ENCODE data around the gene NOS1.
"Not testable (repeated sequence)": the region's sequence is repeated elsewhere in the genome, so short reads cannot be mapped to it uniquely, and the experiment has no call there.

The NOS1 gene

DNA sequence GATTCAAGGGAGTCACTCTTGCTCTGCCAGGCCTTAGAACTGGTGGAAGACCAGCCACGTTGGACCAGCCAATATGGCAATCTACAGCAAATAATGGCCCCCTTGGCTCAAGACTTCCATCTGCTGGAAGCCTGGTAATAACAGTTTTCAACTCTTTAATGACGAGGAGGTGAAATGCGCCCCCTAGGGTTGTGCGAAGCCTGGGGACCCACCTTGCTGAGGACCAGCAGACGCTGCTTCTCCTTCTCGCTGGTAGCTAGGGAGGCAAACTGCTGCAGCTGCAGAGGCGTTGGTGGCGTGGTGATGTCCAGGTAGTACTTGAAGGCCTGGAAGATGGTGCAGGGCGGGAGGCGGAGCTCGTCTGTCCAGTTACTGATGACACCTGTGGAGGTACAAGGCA lies 129.7 kb downstream of the NOS1 start:
- H3K9me3 ChIP-seq (ENCODE audit: control insufficient read depth in 2 of 2, low read length in 2 of 2) = no peaks in the 10 kb centered on the region
- no peak overlapping the region for H3K9ac ChIP-seq (ENCODE audit: low read length in 2 of 2)
- H3K36me3 ChIP-seq (ENCODE audit: control insufficient read depth in 2 of 2, insufficient read depth in 2 of 2, low read length in 2 of 2) = no peaks in the 10 kb centered on the region
- H3K4me1 ChIP-seq (ENCODE audit: control insufficient read depth, insufficient read depth, low read length) = no peaks in the 10 kb centered on the region
- H3K27ac ChIP-seq (ENCODE audit: low read length) = no peak overlapping the region
- H3K27me3 ChIP-seq (ENCODE audit: control insufficient read depth in 1 of 2, insufficient read depth in 2 of 2, low read length in 2 of 2) = peaks cover 8 to 19% of the 10 kb centered on the region in 2 donors
- no peak overlapping the region for H3K4me3 ChIP-seq (ENCODE audit: low read length in 2 of 2)

- Histone ChIP-seq H3K27me3 (ENCODE audit: control insufficient read depth in 1 of 2, insufficient read depth in 2 of 2, low read length in 2 of 2) (peaks cover 3 to 13% of the 10 kb centered on the region in 2 donors), H3K4me3 (ENCODE audit: low read length in 2 of 2) (no peak overlapping the region), H3K9me3 (ENCODE audit: control insufficient read depth in 2 of 2, low read length in 2 of 2) (no peaks in the 10 kb centered on the region), H3K27ac (ENCODE audit: low read length) (no peak overlapping the region), H3K36me3 (ENCODE audit: control insufficient read depth in 2 of 2, insufficient read depth in 2 of 2, low read length in 2 of 2) (no peaks in the 10 kb centered on the region), H3K4me1 (ENCODE audit: control insufficient read depth, insufficient read depth, low read length) (no peaks in the 10 kb centered on the region), H3K9ac (ENCODE audit: low read length in 2 of 2) (no peak overlapping the region)
Observed at GRCh38 chr12:117228239-117228638, 133.2 kb downstream of the NOS1 start.

DNA sequence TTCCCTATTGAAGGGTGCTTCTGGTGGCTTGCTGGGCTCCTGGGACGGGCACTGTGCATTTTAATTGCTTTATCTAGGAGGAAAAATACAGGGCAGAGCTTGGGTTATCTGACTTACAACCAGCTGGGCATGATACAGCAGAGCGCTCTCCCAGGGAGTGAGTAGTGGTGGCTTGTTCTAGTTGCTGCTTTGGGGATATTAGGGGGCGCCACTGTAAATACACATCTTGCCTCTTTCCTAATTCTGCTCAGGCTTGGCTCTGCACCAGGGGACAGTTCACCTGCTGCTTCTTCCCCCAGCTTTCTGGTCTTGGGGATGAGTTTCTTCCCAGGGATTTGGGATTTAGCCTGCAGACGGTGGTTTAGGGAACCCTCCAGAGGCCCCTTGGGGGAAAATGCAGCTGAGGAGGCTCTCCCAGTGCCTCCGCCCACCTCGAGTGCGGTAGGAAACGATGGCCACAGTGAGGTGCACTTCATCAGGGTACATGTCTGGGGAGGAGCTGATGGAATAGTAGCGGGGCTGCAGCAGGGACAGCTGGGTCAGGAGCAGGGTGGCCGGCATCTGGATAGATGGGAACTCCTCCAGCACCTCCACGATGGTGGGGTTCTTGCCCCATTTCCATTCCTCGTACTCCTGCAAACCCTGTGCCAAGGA lies 134.3 kb downstream of the NOS1 start:
- Histone ChIP-seq H3K4me3 (ENCODE audit: low read length in 2 of 2) (no peak overlapping the region), H3K9ac (ENCODE audit: low read length in 2 of 2) (no peak overlapping the region), H3K4me1 (ENCODE audit: control insufficient read depth, insufficient read depth, low read length) (no peaks in the 10 kb centered on the region), H3K27me3 (ENCODE audit: control insufficient read depth in 1 of 2, insufficient read depth in 2 of 2, low read length in 2 of 2) (peaks cover 3 to 12% of the 10 kb centered on the region in 2 donors), H3K9me3 (ENCODE audit: control insufficient read depth in 2 of 2, low read length in 2 of 2) (no peaks in the 10 kb centered on the region), H3K36me3 (ENCODE audit: control insufficient read depth in 2 of 2, insufficient read depth in 2 of 2, low read length in 2 of 2) (no peaks in the 10 kb centered on the region), H3K27ac (ENCODE audit: low read length) (no peak overlapping the region)

- H3K27ac ChIP-seq (ENCODE audit: low read length) = no peak overlapping the region
- H3K36me3 ChIP-seq (ENCODE audit: control insufficient read depth in 2 of 2, insufficient read depth in 2 of 2, low read length in 2 of 2) = no peaks in the 10 kb centered on the region
- no peaks in the 10 kb centered on the region for H3K4me1 ChIP-seq (ENCODE audit: control insufficient read depth, insufficient read depth, low read length)
- H3K9me3 ChIP-seq (ENCODE audit: control insufficient read depth in 2 of 2, low read length in 2 of 2) = no peaks in the 10 kb centered on the region
- no peak overlapping the region for H3K4me3 ChIP-seq (ENCODE audit: low read length in 2 of 2)
- H3K9ac ChIP-seq (ENCODE audit: low read length in 2 of 2) = no peak overlapping the region
- H3K27me3 ChIP-seq (ENCODE audit: control insufficient read depth in 1 of 2, insufficient read depth in 2 of 2, low read length in 2 of 2) = peaks cover 3 to 7% of the 10 kb centered on the region in 2 donors
Observed at GRCh38 chr12:117226505-117226904, 134.9 kb downstream of the NOS1 start.

GRCh38 chr12:117225179-117225578 lies 136.2 kb downstream of the NOS1 start:
- Histone ChIP-seq H3K4me1 (ENCODE audit: control insufficient read depth, insufficient read depth, low read length) (no peaks in the 10 kb centered on the region), H3K27me3 (ENCODE audit: control insufficient read depth in 1 of 2, insufficient read depth in 2 of 2, low read length in 2 of 2) (peaks cover 0 to 12% of the 10 kb centered on the region in 2 donors), H3K9me3 (ENCODE audit: control insufficient read depth in 2 of 2, low read length in 2 of 2) (no peaks in the 10 kb centered on the region), H3K9ac (ENCODE audit: low read length in 2 of 2) (no peak overlapping the region), H3K36me3 (ENCODE audit: control insufficient read depth in 2 of 2, insufficient read depth in 2 of 2, low read length in 2 of 2) (no peaks in the 10 kb centered on the region), H3K27ac (ENCODE audit: low read length) (no peak overlapping the region), H3K4me3 (ENCODE audit: low read length in 2 of 2) (no peak overlapping the region)

DNA sequence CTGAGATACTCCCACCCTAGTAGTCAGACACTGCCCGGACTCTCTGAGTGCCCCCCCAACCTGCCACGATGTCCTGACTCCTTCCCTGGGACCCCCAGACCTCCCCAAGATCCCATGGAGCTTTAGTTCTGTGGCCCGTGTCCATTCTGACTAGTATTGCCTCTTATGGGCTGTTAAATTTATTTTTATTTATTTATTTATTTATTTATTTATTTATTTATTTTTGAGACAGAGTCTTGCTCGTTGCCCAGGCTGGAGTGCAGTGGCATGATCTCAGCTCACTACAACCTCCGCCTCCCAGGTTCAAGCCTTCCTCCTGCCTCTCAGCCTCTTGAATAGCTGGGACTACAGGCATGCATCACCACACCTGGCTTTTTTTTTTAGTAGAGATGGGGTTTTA lies 140.5 kb downstream of the NOS1 start:
- H3K36me3 ChIP-seq (ENCODE audit: control insufficient read depth in 2 of 2, insufficient read depth in 2 of 2, low read length in 2 of 2); H3K9me3 ChIP-seq (ENCODE audit: control insufficient read depth in 2 of 2, low read length in 2 of 2); H3K27ac ChIP-seq (ENCODE audit: low read length); H3K4me1 ChIP-seq (ENCODE audit: control insufficient read depth, insufficient read depth, low read length); H3K4me3 ChIP-seq (ENCODE audit: low read length in 2 of 2); H3K9ac ChIP-seq (ENCODE audit: low read length in 2 of 2): not testable (repeated sequence)
- H3K27me3 ChIP-seq (ENCODE audit: control insufficient read depth in 1 of 2, insufficient read depth in 2 of 2, low read length in 2 of 2) = peaks cover 3 to 17% of the 10 kb centered on the region in 2 donors

DNA sequence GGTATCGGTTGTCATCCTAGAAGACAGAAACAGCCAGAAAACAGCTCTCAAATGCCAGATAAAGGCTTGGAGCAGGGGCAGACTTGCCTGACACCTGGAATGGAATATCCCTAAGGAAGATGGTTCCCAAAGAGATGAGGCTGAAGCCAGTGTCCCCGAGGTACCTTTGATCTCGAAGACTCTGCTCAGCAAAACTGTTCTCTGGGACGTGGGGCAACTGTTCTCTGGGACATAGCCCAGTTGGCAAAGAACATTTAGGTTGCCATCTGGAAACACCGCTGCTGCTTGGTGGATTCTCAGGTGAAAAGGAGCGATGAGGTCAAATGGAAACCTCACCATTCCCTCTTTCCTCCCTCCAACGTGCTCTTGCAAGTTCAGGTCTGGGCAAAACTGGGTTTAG lies 143.3 kb downstream of the NOS1 start:
- no peak overlapping the region for H3K27ac ChIP-seq (ENCODE audit: low read length)
- no peaks in the 10 kb centered on the region for H3K36me3 ChIP-seq (ENCODE audit: control insufficient read depth in 2 of 2, insufficient read depth in 2 of 2, low read length in 2 of 2)
- no peak overlapping the region for H3K9ac ChIP-seq (ENCODE audit: low read length in 2 of 2)
- H3K4me3 ChIP-seq (ENCODE audit: low read length in 2 of 2) = no peak overlapping the region
- no peaks in the 10 kb centered on the region for H3K4me1 ChIP-seq (ENCODE audit: control insufficient read depth, insufficient read depth, low read length)
- peaks cover 3 to 17% of the 10 kb centered on the region in 2 donors for H3K27me3 ChIP-seq (ENCODE audit: control insufficient read depth in 1 of 2, insufficient read depth in 2 of 2, low read length in 2 of 2)
- peaks cover 0 to 2% of the 10 kb centered on the region in 2 donors for H3K9me3 ChIP-seq (ENCODE audit: control insufficient read depth in 2 of 2, low read length in 2 of 2)

- no peaks in the 10 kb centered on the region for H3K36me3 ChIP-seq (ENCODE audit: control insufficient read depth in 2 of 2, insufficient read depth in 2 of 2, low read length in 2 of 2)
- no peak overlapping the region for H3K4me3 ChIP-seq (ENCODE audit: low read length in 2 of 2)
- peaks cover 3 to 17% of the 10 kb centered on the region in 2 donors for H3K27me3 ChIP-seq (ENCODE audit: control insufficient read depth in 1 of 2, insufficient read depth in 2 of 2, low read length in 2 of 2)
- no peak overlapping the region for H3K9ac ChIP-seq (ENCODE audit: low read length in 2 of 2)
- H3K27ac ChIP-seq (ENCODE audit: low read length) = no peak overlapping the region
- no peaks in the 10 kb centered on the region for H3K4me1 ChIP-seq (ENCODE audit: control insufficient read depth, insufficient read depth, low read length)
- peaks cover 0 to 2% of the 10 kb centered on the region in 2 donors for H3K9me3 ChIP-seq (ENCODE audit: control insufficient read depth in 2 of 2, low read length in 2 of 2)
Observed at GRCh38 chr12:117216686-117217085, 144.7 kb downstream of the NOS1 start.

GRCh38 chr12:117214797-117215196 lies 146.6 kb downstream of the NOS1 start:
- H3K27me3 ChIP-seq (ENCODE audit: control insufficient read depth in 1 of 2, insufficient read depth in 2 of 2, low read length in 2 of 2) = peaks cover 0 to 10% of the 10 kb centered on the region in 2 donors
- H3K27ac ChIP-seq (ENCODE audit: low read length) = no peak overlapping the region
- H3K4me1 ChIP-seq (ENCODE audit: control insufficient read depth, insufficient read depth, low read length) = no peaks in the 10 kb centered on the region
- H3K9ac ChIP-seq (ENCODE audit: low read length in 2 of 2) = no peak overlapping the region
- H3K36me3 ChIP-seq (ENCODE audit: control insufficient read depth in 2 of 2, insufficient read depth in 2 of 2, low read length in 2 of 2) = no peaks in the 10 kb centered on the region
- H3K9me3 ChIP-seq (ENCODE audit: control insufficient read depth in 2 of 2, low read length in 2 of 2) = peaks cover 0 to 2% of the 10 kb centered on the region in 2 donors
- no peak overlapping the region for H3K4me3 ChIP-seq (ENCODE audit: low read length in 2 of 2)

GRCh38 chr12:117213295-117213808 lies 148.1 kb downstream of the NOS1 start:
- Histone ChIP-seq H3K4me1 (ENCODE audit: control insufficient read depth, insufficient read depth, low read length) (no peaks in the 10 kb centered on the region), H3K27ac (ENCODE audit: low read length) (no peak overlapping the region), H3K27me3 (ENCODE audit: control insufficient read depth in 1 of 2, insufficient read depth in 2 of 2, low read length in 2 of 2) (peaks cover 0 to 12% of the 10 kb centered on the region in 2 donors), H3K9me3 (ENCODE audit: control insufficient read depth in 2 of 2, low read length in 2 of 2) (no peaks in the 10 kb centered on the region), H3K36me3 (ENCODE audit: control insufficient read depth in 2 of 2, insufficient read depth in 2 of 2, low read length in 2 of 2) (no peaks in the 10 kb centered on the region), H3K4me3 (ENCODE audit: low read length in 2 of 2) (no peak overlapping the region), H3K9ac (ENCODE audit: low read length in 2 of 2) (no peak overlapping the region)

DNA sequence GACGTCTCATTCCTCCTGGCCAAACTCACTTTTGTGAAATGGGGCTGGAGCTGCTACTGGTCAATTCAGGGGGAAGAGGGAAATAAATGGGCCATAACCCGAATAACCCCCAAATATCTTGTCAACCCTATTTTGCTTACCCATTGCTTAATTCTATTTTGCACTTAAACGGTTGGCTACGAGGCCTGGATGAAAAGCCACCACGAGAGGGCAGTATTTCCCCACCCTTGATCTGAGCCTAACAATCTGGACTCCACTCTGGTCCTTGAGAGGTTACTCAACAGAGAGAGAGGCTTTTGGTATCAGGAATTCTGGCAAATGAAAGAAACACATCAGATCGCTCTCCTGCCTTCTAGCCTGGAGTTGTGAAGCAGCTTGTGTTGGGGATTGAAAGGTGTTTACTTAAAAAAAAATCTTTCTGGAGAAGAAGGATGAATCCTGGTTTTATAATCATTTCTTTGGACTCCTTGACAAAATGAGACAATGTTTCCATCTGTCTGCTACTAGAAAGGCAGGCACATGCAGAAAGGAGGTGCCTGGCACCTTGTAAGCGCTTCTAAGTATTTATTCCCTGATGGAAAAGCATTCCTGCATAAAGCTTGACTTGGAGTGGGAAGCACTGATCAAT lies 148.7 kb downstream of the NOS1 start:
- H3K27me3 ChIP-seq (ENCODE audit: control insufficient read depth in 1 of 2, insufficient read depth in 2 of 2, low read length in 2 of 2) = peaks cover 0 to 5% of the 10 kb centered on the region in 2 donors
- H3K4me3 ChIP-seq (ENCODE audit: low read length in 2 of 2) = no peak overlapping the region
- H3K36me3 ChIP-seq (ENCODE audit: control insufficient read depth in 2 of 2, insufficient read depth in 2 of 2, low read length in 2 of 2) = no peaks in the 10 kb centered on the region
- no peaks in the 10 kb centered on the region for H3K9me3 ChIP-seq (ENCODE audit: control insufficient read depth in 2 of 2, low read length in 2 of 2)
- H3K4me1 ChIP-seq (ENCODE audit: control insufficient read depth, insufficient read depth, low read length) = no peaks in the 10 kb centered on the region
- no peak overlapping the region for H3K9ac ChIP-seq (ENCODE audit: low read length in 2 of 2)
- no peak overlapping the region for H3K27ac ChIP-seq (ENCODE audit: low read length)
